Measurements from ENCODE around the gene GPAT2. TPM values are rescaled to one million over a fixed set of nuclear protein-coding genes. Genes with fewer than 3 reads are reported as not detected.
"Not testable (repeated sequence)": the region's sequence is repeated elsewhere in the genome, so short reads cannot be mapped to it uniquely, and the experiment has no call there.

The GPAT2 gene
- total RNA-seq, 2 donors from 2014 or later, result 11.1 to 12.4 TPM

GRCh38 chr2:96060325-96060724 is 25.6 kb upstream of the GPAT2 start:
- H3K4me1 Mint-ChIP-seq (ENCODE audit: low read depth); ATAC-seq (replicated peaks in 1 of 2); H3K4me3 Mint-ChIP-seq; H3K36me3 Mint-ChIP-seq (ENCODE audit: insufficient read depth in 2 of 2); H3K27ac Mint-ChIP-seq; H3K27me3 Mint-ChIP-seq (ENCODE audit: low read depth); H3K9me3 Mint-ChIP-seq; DNase-seq: not testable (repeated sequence)

- H3K36me3 Mint-ChIP-seq (ENCODE audit: insufficient read depth in 2 of 2); H3K4me1 Mint-ChIP-seq (ENCODE audit: low read depth); DNase-seq; H3K27ac Mint-ChIP-seq; ATAC-seq (replicated peaks in 1 of 2); H3K27me3 Mint-ChIP-seq (ENCODE audit: low read depth); H3K4me3 Mint-ChIP-seq; H3K9me3 Mint-ChIP-seq: not testable (repeated sequence)
Observed at GRCh38 chr2:96059443-96059842, 24.7 kb upstream of the GPAT2 start.

GRCh38 chr2:96055830-96056229 is 21.1 kb upstream of the GPAT2 start:
- DNase-seq; H3K27me3 Mint-ChIP-seq (ENCODE audit: low read depth); ATAC-seq (replicated peaks in 1 of 2); H3K36me3 Mint-ChIP-seq (ENCODE audit: insufficient read depth in 2 of 2); H3K4me1 Mint-ChIP-seq (ENCODE audit: low read depth); H3K27ac Mint-ChIP-seq; H3K4me3 Mint-ChIP-seq; H3K9me3 Mint-ChIP-seq: not testable (repeated sequence)

GRCh38 chr2:96054537-96054936 is 19.8 kb upstream of the GPAT2 start:
- not testable (repeated sequence) for H3K4me1 Mint-ChIP-seq (ENCODE audit: low read depth); DNase-seq; H3K4me3 Mint-ChIP-seq; H3K9me3 Mint-ChIP-seq; ATAC-seq (replicated peaks in 1 of 2); H3K36me3 Mint-ChIP-seq (ENCODE audit: insufficient read depth in 2 of 2); H3K27ac Mint-ChIP-seq; H3K27me3 Mint-ChIP-seq (ENCODE audit: low read depth)

GRCh38 chr2:96053385-96053784 is 18.7 kb upstream of the GPAT2 start:
- H3K4me1 Mint-ChIP-seq (ENCODE audit: low read depth); H3K9me3 Mint-ChIP-seq; H3K27ac Mint-ChIP-seq; H3K27me3 Mint-ChIP-seq (ENCODE audit: low read depth); H3K4me3 Mint-ChIP-seq; H3K36me3 Mint-ChIP-seq (ENCODE audit: insufficient read depth in 2 of 2); DNase-seq; ATAC-seq (replicated peaks in 1 of 2): not testable (repeated sequence)

GRCh38 chr2:96052632-96053031 is 17.9 kb upstream of the GPAT2 start:
- H3K27ac Mint-ChIP-seq; H3K27me3 Mint-ChIP-seq (ENCODE audit: low read depth); H3K4me3 Mint-ChIP-seq; H3K4me1 Mint-ChIP-seq (ENCODE audit: low read depth); DNase-seq; H3K9me3 Mint-ChIP-seq; H3K36me3 Mint-ChIP-seq (ENCODE audit: insufficient read depth in 2 of 2): not testable (repeated sequence)
- peak; percentile 32 to 53 for ATAC-seq (replicated peaks in 1 of 2)

- not testable (repeated sequence) for H3K27ac Mint-ChIP-seq; H3K36me3 Mint-ChIP-seq (ENCODE audit: insufficient read depth in 2 of 2); H3K4me1 Mint-ChIP-seq (ENCODE audit: low read depth); H3K9me3 Mint-ChIP-seq; H3K27me3 Mint-ChIP-seq (ENCODE audit: low read depth); H3K4me3 Mint-ChIP-seq; ATAC-seq (replicated peaks in 1 of 2); DNase-seq
Observed at GRCh38 chr2:96049917-96050262, 15.2 kb upstream of the GPAT2 start.

GRCh38 chr2:96049049-96049916 is 14.6 kb upstream of the GPAT2 start:
- ATAC-seq (replicated peaks in 1 of 2); H3K27me3 Mint-ChIP-seq (ENCODE audit: low read depth); H3K27ac Mint-ChIP-seq; DNase-seq; H3K4me3 Mint-ChIP-seq; H3K9me3 Mint-ChIP-seq; H3K4me1 Mint-ChIP-seq (ENCODE audit: low read depth); H3K36me3 Mint-ChIP-seq (ENCODE audit: insufficient read depth in 2 of 2): not testable (repeated sequence)

GRCh38 chr2:96035554-96035953 is 838 bp upstream of the GPAT2 start:
- not testable (repeated sequence) for ATAC-seq (replicated peaks in 1 of 2); H3K9me3 Mint-ChIP-seq; H3K27ac Mint-ChIP-seq; H3K27me3 Mint-ChIP-seq (ENCODE audit: low read depth); DNase-seq; H3K4me1 Mint-ChIP-seq (ENCODE audit: low read depth); H3K4me3 Mint-ChIP-seq; H3K36me3 Mint-ChIP-seq (ENCODE audit: insufficient read depth in 2 of 2)

- H3K4me1 Mint-ChIP-seq (ENCODE audit: low read depth); H3K9me3 Mint-ChIP-seq; H3K4me3 Mint-ChIP-seq; H3K36me3 Mint-ChIP-seq (ENCODE audit: insufficient read depth in 2 of 2); H3K27ac Mint-ChIP-seq; H3K27me3 Mint-ChIP-seq (ENCODE audit: low read depth); DNase-seq: not testable (repeated sequence)
- ATAC-seq (replicated peaks in 1 of 2), result peak; percentile 3 to 41
Observed at GRCh38 chr2:96033997-96034396, 719 bp downstream of the GPAT2 start.

- H3K9me3 Mint-ChIP-seq; H3K4me3 Mint-ChIP-seq; H3K4me1 Mint-ChIP-seq (ENCODE audit: low read depth); H3K27ac Mint-ChIP-seq; H3K36me3 Mint-ChIP-seq (ENCODE audit: insufficient read depth in 2 of 2); ATAC-seq (replicated peaks in 1 of 2); DNase-seq; H3K27me3 Mint-ChIP-seq (ENCODE audit: low read depth): not testable (repeated sequence)
Observed at GRCh38 chr2:96027725-96028325, 6.9 kb downstream of the GPAT2 start.

- DNase-seq; H3K4me1 Mint-ChIP-seq (ENCODE audit: low read depth); H3K27ac Mint-ChIP-seq; H3K27me3 Mint-ChIP-seq (ENCODE audit: low read depth); H3K9me3 Mint-ChIP-seq; H3K4me3 Mint-ChIP-seq; ATAC-seq (replicated peaks in 1 of 2); H3K36me3 Mint-ChIP-seq (ENCODE audit: insufficient read depth in 2 of 2): not testable (repeated sequence)
Observed at GRCh38 chr2:96025755-96026154, 9.0 kb downstream of the GPAT2 start.

GRCh38 chr2:96025194-96025492 is 9.6 kb downstream of the GPAT2 start:
- Mint-ChIP-seq H3K27ac (no peak overlapping the region), H3K27me3 (ENCODE audit: low read depth) (no peaks in the 10 kb centered on the region), H3K4me1 (ENCODE audit: low read depth) (no peaks in the 10 kb centered on the region), H3K36me3 (ENCODE audit: insufficient read depth in 2 of 2) (no peaks in the 10 kb centered on the region), H3K9me3 (no peaks in the 10 kb centered on the region), H3K4me3 (no peak overlapping the region)
- no peak for DNase-seq
- no peak for ATAC-seq (replicated peaks in 1 of 2)
